ENCODE measurements around the gene AGAP1. TPM values are rescaled to one million over a fixed set of nuclear protein-coding genes. Genes with fewer than 3 reads are reported as not detected.

The AGAP1 gene
- total RNA-seq, 1 donor from 2014 or later, result 33.7 TPM

GRCh38 chr2:236054125-236054524 is 560.3 kb downstream of the AGAP1 start:
- no peak for TF ChIP-seq CTCF (IDR thresholded peaks at IDR 0.05; ENCODE audit: insufficient read depth, low read length, poor library complexity, severe bottlenecking)
- H3K4me3 ChIP-seq (ENCODE audit: low read depth, low read length), result no peak overlapping the region
- H3K36me3 ChIP-seq (ENCODE audit: control insufficient read depth, insufficient read depth, low read length), result no peaks in the 10 kb centered on the region
- H3K27me3 ChIP-seq (ENCODE audit: control insufficient read depth, insufficient read depth, low read length), result no peaks in the 10 kb centered on the region
- DNase-seq (ENCODE audit: low read depth), result no peak

GRCh38 chr2:236054621-236055305 is 560.9 kb downstream of the AGAP1 start:
- Histone ChIP-seq H3K36me3 (ENCODE audit: control insufficient read depth, insufficient read depth, low read length) (no peaks in the 10 kb centered on the region), H3K4me3 (ENCODE audit: low read depth, low read length) (no peak overlapping the region), H3K27me3 (ENCODE audit: control insufficient read depth, insufficient read depth, low read length) (no peaks in the 10 kb centered on the region)
- DNase-seq (ENCODE audit: low read depth), result no peak
- TF ChIP-seq CTCF (IDR thresholded peaks at IDR 0.05; ENCODE audit: insufficient read depth, low read length, poor library complexity, severe bottlenecking), result no peak

GRCh38 chr2:236055471-236055870 is 561.6 kb downstream of the AGAP1 start:
- no peaks in the 10 kb centered on the region for H3K27me3 ChIP-seq (ENCODE audit: control insufficient read depth, insufficient read depth, low read length)
- H3K4me3 ChIP-seq (ENCODE audit: low read depth, low read length), result no peak overlapping the region
- no peaks in the 10 kb centered on the region for H3K36me3 ChIP-seq (ENCODE audit: control insufficient read depth, insufficient read depth, low read length)
- DNase-seq (ENCODE audit: low read depth), result no peak
- TF ChIP-seq CTCF (IDR thresholded peaks at IDR 0.05; ENCODE audit: insufficient read depth, low read length, poor library complexity, severe bottlenecking), result no peak

GRCh38 chr2:236056141-236056540 is 562.3 kb downstream of the AGAP1 start:
- Histone ChIP-seq H3K36me3 (ENCODE audit: control insufficient read depth, insufficient read depth, low read length) (no peaks in the 10 kb centered on the region), H3K27me3 (ENCODE audit: control insufficient read depth, insufficient read depth, low read length) (no peaks in the 10 kb centered on the region), H3K4me3 (ENCODE audit: low read depth, low read length) (no peak overlapping the region)
- TF ChIP-seq CTCF (IDR thresholded peaks at IDR 0.05; ENCODE audit: insufficient read depth, low read length, poor library complexity, severe bottlenecking), result no peak
- no peak for DNase-seq (ENCODE audit: low read depth)

GRCh38 chr2:236057375-236057774 is 563.5 kb downstream of the AGAP1 start:
- TF ChIP-seq CTCF (IDR thresholded peaks at IDR 0.05; ENCODE audit: insufficient read depth, low read length, poor library complexity, severe bottlenecking), result no peak
- H3K36me3 ChIP-seq (ENCODE audit: control insufficient read depth, insufficient read depth, low read length), result no peaks in the 10 kb centered on the region

GRCh38 chr2:236061497-236061896 is 567.7 kb downstream of the AGAP1 start:
- DNase-seq (ENCODE audit: low read depth), result no peak
- Histone ChIP-seq H3K27me3 (ENCODE audit: control insufficient read depth, insufficient read depth, low read length) (no peaks in the 10 kb centered on the region), H3K36me3 (ENCODE audit: control insufficient read depth, insufficient read depth, low read length) (no peaks in the 10 kb centered on the region), H3K4me3 (ENCODE audit: low read depth, low read length) (no peak overlapping the region)
- no peak for TF ChIP-seq CTCF (IDR thresholded peaks at IDR 0.05; ENCODE audit: insufficient read depth, low read length, poor library complexity, severe bottlenecking)

More at GRCh38 chr2:236057375-236057774, 563.5 kb downstream of the AGAP1 start:
- no peak for DNase-seq (ENCODE audit: low read depth)
- Histone ChIP-seq H3K4me3 (ENCODE audit: low read depth, low read length) (no peak overlapping the region), H3K27me3 (ENCODE audit: control insufficient read depth, insufficient read depth, low read length) (no peaks in the 10 kb centered on the region)
